Ovary (tissue), 9 donors: Measurements from ENCODE around the gene RGS3. TPM values are rescaled to one million over a fixed set of nuclear protein-coding genes. Genes with fewer than 3 reads are reported as not detected.

ENCODE experiments used
- DNase-seq, 5 donors: peaks; one replicate each; pipeline ENCODE4 v3.0.0-alpha.2; 2019 to 2020
- H3K27ac ChIP-seq, 2 donors: fragments of 200-600 bp; one replicate each; pipeline versions ENCODE4 v1.5.1 to v1.8.0; 2019 to 2022
- H3K27me3 ChIP-seq: fragments of 200-600 bp; one replicate; pipeline ENCODE4 v1.8.0; 2022
- H3K36me3 ChIP-seq: fragments of 200-600 bp; sonication (generic); one replicate; pipeline ENCODE4 v1.5.1; 2019
- H3K4me1 ChIP-seq: one replicate; pipeline ENCODE4 v1.8.1; 2013; ENCODE audit warnings: mild to moderate bottlenecking, moderate library complexity; ENCODE audit not compliant: insufficient read depth
- H3K4me3 ChIP-seq: fragments of 200-600 bp; sonication (generic); one replicate; pipeline ENCODE4 v1.5.1; 2017
- H3K9me3 ChIP-seq, 2 donors: fragments of 200-600 bp in 1 of 2; sonication (generic) in 1 of 2; one replicate each; pipeline versions ENCODE4 v1.5.1 to v1.8.1; 2013 to 2019; ENCODE audit warnings: mild to moderate bottlenecking in 1 of 2, moderate library complexity in 1 of 2
- CTCF ChIP-seq, 3 donors: fragments of 450-650 bp in 2 of 3; fragments of 200-600 bp in 1 of 3; IDR thresholded peaks; one replicate each; pipeline versions ENCODE4 v1.5.1 to v1.8.0; 2016 to 2022; ENCODE audit warnings: antibody characterized with exemption in 3 of 3, mild to moderate bottlenecking in 1 of 3
- EP300 ChIP-seq: sonication (generic); formaldehyde crosslinking; IDR thresholded peaks from one replicate; pipeline ENCODE4 v1.6.1; 2017; ENCODE audit warnings: antibody characterized with exemption
- POLR2A ChIP-seq: fragments of 450-650 bp; IDR thresholded peaks from one replicate; pipeline ENCODE4 v1.6.1; 2017; ENCODE audit warnings: antibody characterized with exemption, mild to moderate bottlenecking, moderate library complexity
- WGBS, 3 donors: extraction: QIAGEN DNeasy Blood & Tissue Kit in 1 of 3; methylation state at CpG; one replicate each; pipeline versions ENCODE4 v1.1.5 to v1.1.7; 2013 to 2017; 5-methylcytosine and 5-hydroxymethylcytosine counted together
- intact Hi-C, 4 donors: fragments of 100-400 bp; cut with DNase I; formaldehyde crosslinking; loops; one replicate each; pipeline versions ENCODE4 v1.11.0 to v1.15.1; 2022 to 2023
- polyA plus RNA-seq, 2 donors: library from polyadenylated mRNA; stranded (reverse); fragments of 200-250 nt in 1 of 2; fragments of 350-450 nt in 1 of 2; fragmentation: Illumina TruSeq in 1 of 2; extraction: RNeasy Lipid Tissue Mini Kit (QIAGEN cat#74804) in 1 of 2; gene quantifications; one replicate each; pipeline ENCODE4 v1.2.3, GENCODE V29; 2013 to 2014
- total RNA-seq, 7 donors: library from RNA; depleted of rRNA in 2 of 7; stranded (reverse); fragments of >200 nt in 2 of 7; fragmentation: NEBNext Ultra II Directional in 3 of 7; extraction: Animal tissue kit (Norgen Biotek cat#: 25700) in 3 of 7; gene quantifications; one replicate each; pipeline versions ENCODE4 v1.1.0 to v1.2.4, GENCODE V29; 2016 to 2023
- donor health status: DM: no; HTN: no; CAD: no; lungs with moderate emphysema.
- donor health status: DM: no; HTN: no; CAD: no.
- donor health status: Bipolar disorder and iron deficiency.
- donor health status: DM: yes; HTN: yes; CAD: no.
- donor health status: DM: no; HTN: no; CAD: no.
- donor health status: DM: yes; HTN: yes; CAD: no.

The RGS3 gene
- total and polyA plus RNA-seq, 9 donors: 6.1 to 49.3 (median 15.4) TPM

- intact Hi-C loops: no loop called here
- WGBS, 3 donors: 31 to 47% (median 38%) methylated on average over 10 of the region's 10 CpGs
- Histone ChIP-seq H3K9me3 (no peaks in the 10 kb centered on the region), H3K36me3 (no peaks in the 10 kb centered on the region), H3K27me3 (no peaks in the 10 kb centered on the region), H3K4me1 (peaks cover 23% of the 10 kb centered on the region), H3K4me3 (no peak overlapping the region), H3K27ac (no peak overlapping the region)
- peak in 1 of 5 donors; percentile 17 for DNase-seq
- TF ChIP-seq EP300 (no peak), CTCF (IDR thresholded peaks at IDR 0.05) (no peak), POLR2A (no peak)
Observed at GRCh38 chr9:113503613-113504211, 40.2 kb downstream of the RGS3 start.

GRCh38 chr9:113504725-113505590 lies 41.4 kb downstream of the RGS3 start:
- Histone ChIP-seq H3K36me3 (no peaks in the 10 kb centered on the region), H3K4me1 (peaks cover 23% of the 10 kb centered on the region), H3K9me3 (no peaks in the 10 kb centered on the region), H3K27me3 (no peaks in the 10 kb centered on the region), H3K27ac (peak overlapping the region in 1 of 2 donors; percentile 9), H3K4me3 (no peak overlapping the region)
- TF ChIP-seq CTCF (IDR thresholded peaks at IDR 0.05): no peak
- TF ChIP-seq POLR2A: no peak
- no peak for TF ChIP-seq EP300
- WGBS, 3 donors: 80 to 86% (median 82%) methylated on average over 9 of the region's 9 CpGs
- peak in 2 of 5 donors; percentile 36 to 50 for DNase-seq
- intact Hi-C loops: no loop called here

GRCh38 chr9:113506090-113506589 lies 42.6 kb downstream of the RGS3 start:
- WGBS, 3 donors: 79 to 92% (median 88%) methylated on average over 9 of the region's 9 CpGs
- TF ChIP-seq EP300 (no peak), CTCF (IDR thresholded peaks at IDR 0.05) (no peak), POLR2A (no peak)
- no peaks in the 10 kb centered on the region for H3K9me3 ChIP-seq
- intact Hi-C loops: no loop called here
- H3K27ac ChIP-seq: no peak overlapping the region
- no peak overlapping the region for H3K4me3 ChIP-seq
- DNase-seq: no peak
- H3K27me3 ChIP-seq: no peaks in the 10 kb centered on the region
- peaks cover 23% of the 10 kb centered on the region for H3K4me1 ChIP-seq
- H3K36me3 ChIP-seq: no peaks in the 10 kb centered on the region

- no peak overlapping the region for H3K27ac ChIP-seq
- H3K36me3 ChIP-seq: no peaks in the 10 kb centered on the region
- peaks cover 23% of the 10 kb centered on the region for H3K4me1 ChIP-seq
- no peak for DNase-seq
- 93 to 96% (median 94%) methylated on average over 17 to 19 of the region's 19 CpGs for WGBS, 3 donors
- H3K4me3 ChIP-seq: no peak overlapping the region
- intact Hi-C loops: no loop called here
- TF ChIP-seq POLR2A (no peak), CTCF (IDR thresholded peaks at IDR 0.05) (no peak), EP300 (no peak)
- H3K27me3 ChIP-seq: no peaks in the 10 kb centered on the region
- H3K9me3 ChIP-seq: no peaks in the 10 kb centered on the region
Observed at GRCh38 chr9:113507256-113507655, 43.7 kb downstream of the RGS3 start.
